NCI-H128 (cell line): ENCODE measurements around the gene KLHL29.

Experiments
- DNase-seq: peaks from one replicate; lab custom pipeline; 2025; ENCODE audit not compliant: unreplicated experiment; lab: John Stamatoyannopoulos, UW

KLHL29 gene

DNA sequence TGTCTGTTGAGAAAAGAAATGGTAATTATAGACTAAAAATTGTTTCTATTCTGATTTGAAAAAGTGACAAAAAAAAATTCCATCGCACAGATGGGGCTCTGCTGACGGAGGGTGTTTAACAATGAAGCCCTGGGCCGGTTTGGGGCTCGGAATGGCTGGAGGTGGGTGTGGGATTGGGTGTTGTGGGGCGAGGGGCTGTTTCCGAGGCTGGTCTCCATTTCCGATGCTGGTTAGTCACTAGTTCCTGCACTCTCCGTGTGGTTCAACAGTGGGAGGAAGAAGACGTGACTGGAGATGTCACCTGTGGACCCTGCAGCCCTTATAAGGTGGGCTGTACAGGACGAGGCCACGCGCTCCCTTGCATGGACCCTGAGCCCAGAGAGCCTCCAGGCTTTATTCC, 143.2 kb downstream of the KLHL29 start:
- DNase-seq = no peak

DNA sequence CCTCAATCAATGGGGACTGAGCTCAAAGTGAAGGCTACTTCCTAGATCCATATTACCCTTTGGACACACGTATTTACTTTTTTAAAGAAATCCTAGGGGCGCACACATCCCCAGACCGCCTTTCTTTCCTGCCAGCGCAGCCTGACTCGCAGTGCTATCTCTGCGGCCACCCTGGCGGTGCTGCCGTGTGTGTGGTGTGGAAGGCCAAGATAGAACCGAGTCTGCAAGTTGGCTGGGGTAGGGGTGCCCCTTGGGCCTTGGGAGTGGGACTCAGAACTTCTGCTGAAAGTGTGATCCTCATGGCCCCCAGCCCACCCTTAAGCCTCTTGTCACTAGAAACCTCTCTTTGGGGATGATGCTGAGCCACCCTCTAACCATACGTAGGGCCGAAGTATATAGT, 143.7 kb downstream of the KLHL29 start:
- DNase-seq = no peak

DNA sequence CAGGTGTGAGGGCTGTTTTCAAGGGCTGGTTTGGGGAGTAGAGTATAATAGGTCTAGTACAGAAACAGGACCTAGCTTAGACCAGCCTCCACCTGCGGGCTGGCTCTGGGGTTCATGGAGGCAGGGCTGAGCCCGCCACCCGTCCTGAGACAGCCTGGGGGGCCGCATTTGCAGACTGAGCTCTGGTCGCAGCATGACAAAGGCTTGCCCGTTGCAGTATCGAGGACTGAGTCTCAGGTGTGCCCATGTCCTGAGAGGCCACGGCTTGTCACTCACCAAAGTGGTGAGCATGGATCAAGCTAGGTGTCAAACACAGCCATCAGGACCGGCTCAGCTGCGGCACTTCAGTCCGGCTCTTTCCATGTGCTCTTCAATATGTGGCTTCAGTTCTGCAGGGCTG, 144.7 kb downstream of the KLHL29 start:
- no peak for DNase-seq

DNA sequence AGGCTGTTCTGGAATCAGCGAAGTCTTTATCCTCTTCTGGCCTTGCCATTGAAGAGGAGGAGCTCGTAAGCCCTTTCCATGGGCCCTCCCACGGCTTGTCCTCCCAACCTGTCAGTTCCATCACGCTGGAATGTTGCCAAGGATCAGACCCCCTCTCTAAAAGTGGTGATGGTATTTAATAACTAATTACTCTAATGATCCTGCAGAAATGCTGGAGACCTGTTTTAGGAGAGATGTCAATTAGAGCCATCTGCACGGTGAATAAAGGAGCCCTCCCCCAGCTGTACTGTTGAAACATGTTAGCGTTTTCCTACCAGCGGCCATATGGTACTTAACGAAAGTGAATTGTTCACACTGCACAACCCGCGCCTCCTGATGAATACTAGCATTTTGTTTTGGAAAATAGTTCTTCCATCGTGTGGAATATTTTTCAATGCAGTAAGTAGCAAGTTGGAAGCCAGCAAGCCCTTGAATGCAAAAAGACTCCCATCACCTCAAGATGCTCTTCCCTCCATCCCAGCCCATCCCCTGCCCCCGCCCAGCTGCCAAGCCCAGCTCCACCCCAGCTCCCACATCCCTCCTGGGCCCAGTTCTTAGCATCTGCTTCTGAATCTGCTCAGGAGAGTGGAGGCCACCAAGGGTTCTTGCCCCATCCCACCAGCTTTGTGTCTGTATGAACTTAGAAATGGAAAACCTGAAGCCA, 145.4 kb downstream of the KLHL29 start:
- no peak for DNase-seq

DNA sequence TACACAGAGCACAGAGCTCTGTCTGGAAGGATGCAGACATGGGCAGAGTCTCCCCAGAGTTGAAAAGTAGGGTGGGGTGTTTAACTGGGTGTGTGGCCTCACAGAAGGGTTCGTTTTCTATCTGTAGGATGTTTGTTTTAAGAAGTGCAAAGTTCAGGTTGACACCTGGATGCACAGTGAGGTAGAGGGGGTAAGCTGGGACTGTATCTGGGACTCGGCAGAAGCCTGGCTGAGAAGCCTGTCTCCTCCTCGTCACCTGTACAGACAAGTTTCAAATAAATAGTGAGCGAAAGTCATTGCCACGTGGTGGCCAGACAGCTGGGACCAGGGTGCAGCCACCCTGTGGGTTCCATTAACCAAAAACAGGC, 145.9 kb downstream of the KLHL29 start:
- no peak for DNase-seq

DNA sequence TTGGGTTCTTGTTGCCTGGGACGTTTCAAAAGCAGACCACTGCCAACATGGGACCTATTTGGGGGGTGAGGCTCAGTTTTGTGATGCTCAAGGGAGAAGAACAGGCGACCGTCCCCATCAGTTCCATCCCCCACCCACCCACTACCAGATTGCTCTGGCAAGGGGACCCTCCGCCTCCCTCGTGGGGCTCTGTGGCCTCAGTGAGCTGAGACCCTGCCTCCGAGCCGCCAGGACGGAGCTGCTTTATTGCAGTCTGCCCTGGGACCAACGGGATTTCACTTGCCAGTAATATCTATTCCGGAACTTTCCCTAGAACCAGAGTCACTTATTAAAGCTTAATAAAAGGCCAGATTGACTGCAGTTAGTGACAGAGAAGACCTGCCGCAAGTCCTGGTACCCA, 146.3 kb downstream of the KLHL29 start:
- no peak for DNase-seq

DNA sequence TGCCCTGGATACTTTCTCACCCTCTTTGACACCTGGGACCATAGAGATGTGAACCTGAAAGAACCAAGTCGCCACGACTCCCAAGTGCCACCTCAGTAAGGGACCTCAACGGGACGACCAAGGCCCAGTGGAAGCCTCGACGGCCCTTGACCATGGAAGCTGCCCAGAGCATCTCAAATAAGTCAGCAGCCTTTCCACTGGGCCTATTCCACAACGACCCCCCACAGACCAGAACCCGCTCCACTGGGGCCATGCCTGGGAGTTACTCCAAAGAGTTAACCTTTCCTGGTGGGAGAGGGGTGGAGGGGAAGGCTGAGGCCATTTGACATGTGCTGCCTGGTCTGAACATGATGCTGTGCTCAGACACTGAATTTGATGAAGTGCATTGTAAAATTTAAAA, 146.9 kb downstream of the KLHL29 start:
- DNase-seq = no peak

DNA sequence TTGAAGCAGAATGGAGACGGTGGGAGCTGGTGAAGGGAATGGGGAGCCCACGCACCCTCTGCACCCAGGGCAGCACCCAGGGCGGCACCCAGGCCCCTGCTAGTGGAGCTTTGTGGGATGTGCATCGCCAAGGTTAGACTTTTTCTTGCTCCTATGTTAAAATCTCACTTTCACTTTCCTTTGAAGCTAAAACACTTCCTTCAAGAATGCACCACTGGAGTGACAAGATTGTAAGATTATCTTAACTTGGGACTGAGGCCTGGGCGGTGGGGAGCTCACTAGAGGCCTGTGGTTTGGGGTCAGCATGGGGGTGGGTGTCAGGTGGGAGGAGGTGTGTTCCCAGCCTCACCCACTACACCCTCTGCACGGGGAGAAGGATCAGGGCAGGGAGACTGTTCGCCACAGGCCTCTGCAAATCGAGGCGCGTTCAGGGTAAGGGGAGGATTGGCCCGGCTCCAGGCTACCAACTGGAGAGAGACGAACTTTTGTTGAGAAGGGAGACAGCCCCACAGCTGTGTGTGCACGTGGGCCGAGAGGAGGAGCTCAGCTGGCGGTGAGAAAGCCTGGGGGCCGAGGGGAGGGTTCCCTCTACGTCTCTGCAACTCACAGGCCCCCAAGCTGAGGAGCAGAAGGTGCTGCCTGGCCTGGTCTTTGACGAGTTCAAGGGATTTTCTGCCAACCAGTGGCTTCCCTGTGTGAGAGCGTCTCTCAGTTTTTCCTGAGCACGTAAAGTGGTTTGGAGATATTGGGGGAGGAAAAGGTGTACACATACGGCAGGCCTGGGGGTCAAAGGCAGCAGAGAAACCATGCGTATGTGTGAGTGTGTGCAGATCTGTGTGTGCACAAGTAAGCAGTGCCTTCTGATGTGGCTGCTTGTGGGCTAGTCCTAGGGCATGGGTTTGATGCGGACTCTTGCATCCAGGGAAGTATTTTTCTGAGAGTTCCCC, 147.7 kb downstream of the KLHL29 start:
- no peak for DNase-seq

DNA sequence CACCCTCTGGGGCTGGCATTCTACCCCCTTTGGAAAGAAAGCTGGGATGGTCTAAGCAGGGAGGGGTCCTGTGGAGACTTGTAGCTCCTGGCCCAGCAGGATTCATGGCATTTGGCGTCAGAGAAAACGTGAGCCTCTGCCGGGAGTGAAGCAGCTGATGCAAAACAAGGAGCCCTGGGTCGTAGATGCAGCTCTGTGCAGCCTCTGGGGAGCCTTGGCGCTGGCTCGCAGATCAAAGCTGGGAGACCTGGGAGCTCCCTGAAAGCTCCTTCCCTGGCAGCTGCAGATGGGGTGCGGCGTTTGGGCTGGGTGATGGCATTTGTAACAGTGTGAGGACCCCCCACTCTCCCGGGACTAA, 148.3 kb downstream of the KLHL29 start:
- no peak for DNase-seq

DNA sequence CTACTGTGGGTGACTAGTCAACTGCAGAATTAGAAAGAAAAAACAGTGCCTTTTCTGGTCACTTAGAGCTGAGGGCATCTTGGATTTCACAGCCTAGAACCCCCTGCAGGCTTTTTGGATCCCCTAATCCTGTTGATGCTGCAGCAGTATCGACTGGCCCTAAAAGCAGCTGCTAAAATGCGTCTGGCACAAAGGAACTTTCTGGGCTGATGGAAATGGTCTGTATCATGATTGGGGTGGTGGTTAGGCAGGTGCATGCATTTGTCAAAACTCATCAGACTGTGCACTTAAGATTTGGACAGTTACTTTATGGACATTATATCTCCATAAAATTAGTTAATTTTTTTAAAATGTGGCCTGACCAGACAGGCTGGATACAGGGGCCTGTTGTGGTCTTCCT, 149.8 kb downstream of the KLHL29 start:
- no peak for DNase-seq

DNA sequence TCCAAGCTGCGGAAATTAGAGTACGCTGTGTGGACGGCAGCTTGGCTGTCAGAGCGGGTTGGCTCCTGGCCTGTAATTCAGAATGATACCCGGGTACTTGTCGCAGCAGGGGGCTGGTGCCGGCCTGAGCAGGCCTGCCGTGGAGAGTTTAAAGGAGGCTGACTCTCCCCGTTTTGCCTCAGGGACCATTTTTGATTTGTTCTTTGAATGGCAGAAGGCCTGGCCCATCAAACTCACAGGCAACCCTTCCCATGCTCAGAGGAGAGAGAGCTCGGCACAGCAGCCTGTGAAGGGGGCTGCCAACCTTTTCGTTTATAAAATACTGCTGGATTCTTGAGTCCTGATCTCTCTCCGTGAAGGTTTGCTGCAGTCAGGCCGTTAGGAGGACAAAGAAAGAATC, 151.3 kb downstream of the KLHL29 start:
- no peak for DNase-seq

DNA sequence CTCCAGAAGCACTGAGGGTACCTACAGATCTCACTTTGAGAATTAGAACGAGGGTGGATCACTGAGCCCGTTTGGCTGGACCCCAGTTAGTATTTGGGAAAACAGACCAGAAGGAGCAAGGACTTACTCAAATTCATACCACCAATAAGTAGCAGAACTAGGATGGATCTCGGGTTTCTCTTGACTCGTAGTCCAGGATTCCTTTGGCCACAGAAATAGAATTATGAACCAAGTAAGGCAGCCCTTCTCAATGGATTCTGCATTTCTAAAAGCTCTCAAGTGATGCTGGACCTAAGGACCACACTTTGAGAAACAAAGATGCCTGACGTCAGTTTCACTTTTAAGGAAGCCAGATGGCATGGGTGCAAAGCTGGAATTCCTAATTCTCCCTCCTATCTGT, 153.0 kb downstream of the KLHL29 start:
- no peak for DNase-seq

DNA sequence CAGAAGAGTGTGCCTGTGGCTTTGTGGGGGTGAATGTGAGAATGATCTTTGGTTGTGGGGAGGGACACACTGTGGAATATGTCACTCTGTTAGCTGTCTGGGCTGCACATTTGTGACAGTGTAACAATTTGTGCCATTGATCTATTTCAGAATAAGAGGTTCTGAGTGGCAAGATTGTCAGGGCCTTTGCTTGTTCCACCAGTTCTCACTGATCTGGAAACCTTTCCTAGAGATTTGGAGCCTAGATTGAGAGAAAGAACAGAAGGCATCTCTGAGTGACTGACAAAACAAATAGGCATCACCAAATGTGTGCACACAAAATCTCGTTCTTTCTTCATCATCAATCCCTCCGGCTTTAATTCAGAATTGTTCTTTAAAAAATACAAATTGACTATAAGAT, 153.6 kb downstream of the KLHL29 start:
- DNase-seq = no peak

DNA sequence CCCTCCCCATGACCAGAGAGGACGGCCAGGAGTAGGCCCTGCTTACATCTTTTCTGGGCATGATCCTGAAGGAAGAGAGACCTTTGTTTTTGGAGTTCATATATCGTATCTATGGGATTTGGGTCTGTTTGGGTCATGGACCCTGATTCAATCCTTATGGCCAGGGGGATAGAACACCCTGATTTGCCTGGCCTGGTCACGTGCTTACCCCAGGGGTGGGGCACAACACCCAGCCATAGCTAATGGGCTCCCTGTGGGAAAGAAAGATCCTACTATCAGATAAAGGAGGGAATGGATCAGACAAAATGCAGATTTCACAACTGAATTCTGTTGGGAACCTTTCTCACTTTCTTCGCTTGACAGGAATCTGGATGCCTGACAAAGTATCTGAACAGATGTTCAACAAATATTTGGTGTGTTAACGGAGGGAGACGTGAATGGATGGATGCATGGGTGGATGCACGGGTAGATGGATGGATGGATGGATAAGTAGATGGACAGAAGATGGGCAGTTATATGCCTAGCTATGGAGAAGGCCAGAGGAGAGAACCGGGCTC, 155.9 kb downstream of the KLHL29 start:
- no peak for DNase-seq

DNA sequence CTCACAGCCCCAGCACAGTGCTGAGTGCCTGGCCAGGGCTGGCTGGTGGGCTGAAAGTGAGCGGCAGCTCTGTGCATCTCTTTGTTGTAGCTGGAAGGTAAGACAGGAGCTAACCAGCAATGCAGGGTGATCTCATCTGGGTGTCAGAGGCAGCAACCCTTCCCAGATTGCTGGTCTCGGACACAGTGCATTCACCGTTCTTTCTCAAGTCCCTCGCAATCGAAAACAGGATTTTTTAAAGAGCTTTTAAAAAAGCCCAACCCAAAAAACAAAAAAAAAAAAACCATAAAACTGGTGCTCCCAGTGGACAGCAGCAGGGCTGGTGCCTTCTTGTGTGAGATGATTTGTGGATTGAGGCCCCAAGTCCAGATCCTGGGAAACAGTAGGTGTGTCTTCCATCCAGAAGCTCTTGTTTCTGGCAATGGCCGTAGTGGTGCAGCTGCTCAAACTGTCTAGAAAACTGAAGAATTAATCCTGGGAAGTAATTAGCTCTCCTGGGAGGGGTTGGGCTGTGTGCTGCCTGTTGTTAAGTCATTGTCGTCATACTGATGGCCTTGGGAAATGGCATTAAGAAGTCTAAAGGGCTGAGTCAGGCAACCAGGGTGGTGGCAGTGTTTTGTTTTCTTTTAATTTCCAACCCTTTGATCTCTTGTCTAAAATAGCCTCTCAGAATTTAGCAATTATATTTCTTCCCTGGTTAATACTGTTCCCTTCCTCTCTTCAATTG, 156.7 kb downstream of the KLHL29 start:
- DNase-seq = no peak

DNA sequence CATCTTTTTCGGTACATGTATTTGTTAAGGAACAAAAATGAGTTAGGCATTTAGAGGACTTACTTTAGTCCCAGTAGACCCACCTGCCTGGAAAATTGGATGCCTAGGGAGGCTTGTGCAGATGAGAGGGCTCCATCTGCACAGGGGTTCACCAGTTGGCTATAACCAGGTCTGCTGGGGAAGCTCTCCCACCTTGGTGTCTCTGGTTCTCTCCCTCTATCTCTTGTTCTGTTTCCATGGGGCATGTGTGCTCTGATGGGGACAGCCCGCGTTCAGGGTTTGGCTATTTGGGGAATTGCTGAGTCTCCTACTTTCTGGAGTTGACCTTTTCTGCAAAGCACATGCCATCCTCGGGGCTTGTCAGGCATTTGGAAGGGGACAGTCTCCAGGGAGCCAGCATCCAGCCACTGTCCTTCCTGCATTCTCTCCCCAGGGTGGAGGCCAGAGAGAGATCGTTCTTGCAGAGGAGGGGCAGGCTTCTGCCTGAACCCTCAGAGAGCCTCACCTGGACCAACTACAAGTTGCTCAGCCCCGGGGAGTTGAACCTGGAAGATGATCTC, 157.3 kb downstream of the KLHL29 start:
- no peak for DNase-seq

DNA sequence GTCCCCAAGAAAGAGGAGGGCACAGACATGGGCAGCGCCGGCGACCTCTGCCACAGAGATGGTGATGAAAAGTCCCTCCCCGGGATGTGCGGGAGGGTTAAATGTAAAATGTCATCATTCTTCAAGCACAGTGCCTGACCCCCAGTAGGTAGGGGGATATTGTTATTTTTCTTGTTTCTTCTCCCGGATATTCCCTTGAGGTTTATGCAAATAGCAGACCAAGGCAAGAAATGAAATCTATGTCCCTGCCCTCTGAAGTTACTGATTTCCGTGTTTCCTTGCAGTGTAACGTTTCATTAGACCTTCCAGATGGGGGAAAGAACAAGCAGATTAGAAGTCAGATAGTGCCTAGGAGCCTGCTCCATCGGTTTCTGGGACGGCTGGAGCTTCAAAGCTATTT, 158.3 kb downstream of the KLHL29 start:
- DNase-seq = no peak

DNA sequence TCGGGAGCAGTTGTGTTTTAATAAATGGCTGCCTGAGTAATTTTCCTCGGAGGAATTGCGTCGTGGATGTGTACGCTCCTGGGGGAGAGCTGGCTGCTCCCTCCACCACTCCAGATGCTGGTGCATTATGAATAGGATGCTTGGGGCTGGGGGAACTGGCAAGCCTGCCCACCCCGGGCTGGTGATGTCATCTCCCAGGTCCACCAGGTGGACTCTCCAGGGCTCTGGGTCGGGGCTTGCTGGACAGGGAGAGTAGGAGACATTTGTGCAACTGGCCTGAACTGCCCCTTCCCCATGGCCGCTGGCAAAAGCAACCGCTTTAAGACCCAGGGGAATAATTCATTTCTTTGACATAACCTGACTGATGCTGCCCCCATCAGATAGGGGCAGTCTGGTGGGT, 158.7 kb downstream of the KLHL29 start:
- DNase-seq = no peak

DNA sequence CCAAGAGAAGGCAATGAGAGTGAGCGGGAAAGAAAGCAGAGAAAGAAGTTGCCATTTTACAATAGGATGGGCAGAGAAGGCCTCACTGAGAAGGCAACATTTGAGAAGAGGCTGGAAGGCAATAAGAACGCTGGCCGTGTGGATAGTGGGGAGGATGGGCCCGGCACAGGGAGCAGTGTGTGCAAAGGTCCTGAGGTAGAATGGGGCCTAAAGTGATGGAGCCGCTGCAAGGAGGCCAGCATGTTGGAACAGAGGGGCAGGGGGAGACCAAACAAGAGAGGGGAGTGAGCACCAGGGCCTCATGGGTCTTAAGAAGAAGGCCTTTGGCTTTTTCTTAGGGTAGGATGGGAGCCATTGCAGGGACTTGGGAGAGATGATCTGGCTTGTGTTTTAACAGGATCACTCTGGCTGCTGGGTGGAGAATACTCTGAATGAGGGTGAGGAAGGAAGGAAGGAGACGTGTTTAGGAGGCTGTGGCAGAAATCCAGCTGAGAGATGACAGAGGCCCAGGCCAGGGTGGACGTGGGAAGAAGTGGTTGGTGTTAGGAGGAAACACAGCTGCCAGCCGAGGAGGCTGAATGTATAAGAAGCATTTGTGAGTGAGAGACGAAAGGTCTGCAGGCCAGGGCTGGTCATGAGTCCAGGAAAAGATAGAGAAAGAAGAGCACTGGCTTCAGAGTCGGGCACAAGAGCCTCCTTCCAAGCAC, 159.8 kb downstream of the KLHL29 start:
- no peak for DNase-seq

DNA sequence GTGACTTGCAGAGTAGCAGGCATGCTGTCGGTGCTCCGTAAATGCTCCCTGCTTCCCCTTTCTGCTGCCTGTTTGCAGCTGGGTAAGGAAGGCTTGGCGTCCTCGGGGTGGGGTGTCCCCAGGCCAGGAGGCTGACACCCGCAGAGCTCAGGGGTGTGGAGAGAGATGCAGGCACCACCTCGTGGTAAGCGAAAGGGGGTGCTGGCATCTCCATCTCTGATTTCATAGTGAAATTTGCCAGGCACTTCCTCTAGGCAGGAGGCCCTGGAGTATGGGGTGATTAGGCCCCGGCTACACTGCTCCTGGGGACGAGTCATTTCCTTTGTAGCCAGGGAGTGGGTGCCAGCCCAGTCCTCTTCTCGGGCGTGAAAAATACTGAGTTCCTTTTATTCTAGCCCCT, 160.4 kb downstream of the KLHL29 start:
- no peak for DNase-seq

DNA sequence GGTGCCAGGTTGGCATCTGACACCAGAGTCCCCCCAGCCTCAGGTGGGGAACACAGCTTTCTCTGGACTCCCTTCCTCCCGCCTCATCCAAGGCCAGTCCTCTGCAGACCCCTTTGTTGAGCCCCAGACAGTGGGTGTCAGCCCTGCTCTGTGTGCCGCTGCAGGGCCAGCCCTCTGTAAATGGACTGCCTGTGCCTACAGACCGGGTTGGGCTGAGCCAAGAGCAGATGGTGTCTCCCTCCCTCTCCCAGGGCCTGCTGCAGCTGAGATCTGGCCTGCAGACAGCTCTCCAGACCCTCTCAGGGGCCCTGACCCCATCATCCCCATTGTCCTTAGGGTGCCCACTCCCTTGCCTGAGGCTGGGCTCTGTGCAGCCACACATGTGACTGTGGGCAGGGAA, 160.8 kb downstream of the KLHL29 start:
- no peak for DNase-seq
